Neural progenitor cell (in vitro differentiated cells): ENCODE results near the gene HMGB2.

Experiments
- EZH2 ChIP-seq: fragments of 200-600 bp; sonication (generic); IDR thresholded peaks from 2 replicates; pipeline ENCODE4 v1.6.1; 2017; ENCODE audit warnings: antibody characterized with exemption, mild to moderate bottlenecking, moderate library complexity
- TF ChIP-seq, protein P1 (sequence below): fragments of 200-600 bp; sonication (generic); IDR thresholded peaks from 2 replicates; pipeline ENCODE4 v1.5.1; 2017; ENCODE audit warnings: antibody characterized with exemption, mild to moderate bottlenecking

DNA sequence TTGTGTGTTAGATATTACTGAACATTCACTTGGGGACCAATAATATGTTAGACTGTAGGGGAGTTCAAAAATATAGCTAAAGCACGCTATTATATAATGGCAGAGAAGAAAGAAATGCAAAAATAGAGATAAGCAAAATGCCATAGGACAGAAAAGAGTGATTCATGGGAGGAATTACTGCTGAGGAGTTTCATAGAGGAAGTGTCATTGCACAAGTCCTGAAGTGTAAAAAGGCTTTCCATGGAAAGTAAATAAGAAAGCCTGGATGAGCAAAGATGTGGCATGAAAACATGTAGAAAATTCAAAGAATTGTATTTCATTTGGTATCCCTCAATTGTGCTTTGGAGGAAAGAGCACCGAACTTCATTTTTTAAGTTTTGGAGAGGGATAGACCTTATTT, 14.5 kb downstream of the HMGB2 start:
- TF ChIP-seq, protein P1, sequence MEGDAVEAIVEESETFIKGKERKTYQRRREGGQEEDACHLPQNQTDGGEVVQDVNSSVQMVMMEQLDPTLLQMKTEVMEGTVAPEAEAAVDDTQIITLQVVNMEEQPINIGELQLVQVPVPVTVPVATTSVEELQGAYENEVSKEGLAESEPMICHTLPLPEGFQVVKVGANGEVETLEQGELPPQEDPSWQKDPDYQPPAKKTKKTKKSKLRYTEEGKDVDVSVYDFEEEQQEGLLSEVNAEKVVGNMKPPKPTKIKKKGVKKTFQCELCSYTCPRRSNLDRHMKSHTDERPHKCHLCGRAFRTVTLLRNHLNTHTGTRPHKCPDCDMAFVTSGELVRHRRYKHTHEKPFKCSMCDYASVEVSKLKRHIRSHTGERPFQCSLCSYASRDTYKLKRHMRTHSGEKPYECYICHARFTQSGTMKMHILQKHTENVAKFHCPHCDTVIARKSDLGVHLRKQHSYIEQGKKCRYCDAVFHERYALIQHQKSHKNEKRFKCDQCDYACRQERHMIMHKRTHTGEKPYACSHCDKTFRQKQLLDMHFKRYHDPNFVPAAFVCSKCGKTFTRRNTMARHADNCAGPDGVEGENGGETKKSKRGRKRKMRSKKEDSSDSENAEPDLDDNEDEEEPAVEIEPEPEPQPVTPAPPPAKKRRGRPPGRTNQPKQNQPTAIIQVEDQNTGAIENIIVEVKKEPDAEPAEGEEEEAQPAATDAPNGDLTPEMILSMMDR, result no peak
- TF ChIP-seq EZH2, result no peak
